C4-2B (cell line): ENCODE results near the gene PLD5.

ENCODE experiments used
- ZFX ChIP-seq: fragments of 450-650 bp; IDR thresholded peaks from 2 replicates; pipeline ENCODE4 v1.6.1; 2017
- TF ChIP-seq, protein P1 (sequence below): fragments of 450-650 bp; conservative IDR thresholded peaks from 2 replicates; pipeline ENCODE4 v1.5.1; 2017; ENCODE audit warnings: mild to moderate bottlenecking

DNA sequence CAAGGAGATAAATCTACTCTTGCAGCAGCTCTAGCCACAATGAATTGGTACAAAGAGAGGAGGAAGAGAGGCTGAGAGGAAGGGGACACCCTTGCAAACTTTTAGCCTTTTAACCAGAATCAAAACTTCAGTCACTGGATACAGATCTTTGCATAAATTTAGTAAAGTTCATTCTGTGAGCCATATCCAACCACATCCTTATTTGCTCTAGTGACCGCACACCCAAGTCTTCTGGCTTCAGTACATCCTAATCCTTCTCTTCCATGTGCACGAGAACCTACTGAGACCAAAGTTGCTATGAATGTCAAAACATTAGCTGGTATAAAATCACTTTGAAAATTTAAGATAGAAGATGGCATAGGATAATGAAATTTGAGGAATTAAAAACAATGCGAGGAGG is 21.9 kb upstream of the PLD5 start:
- TF ChIP-seq, protein P1, sequence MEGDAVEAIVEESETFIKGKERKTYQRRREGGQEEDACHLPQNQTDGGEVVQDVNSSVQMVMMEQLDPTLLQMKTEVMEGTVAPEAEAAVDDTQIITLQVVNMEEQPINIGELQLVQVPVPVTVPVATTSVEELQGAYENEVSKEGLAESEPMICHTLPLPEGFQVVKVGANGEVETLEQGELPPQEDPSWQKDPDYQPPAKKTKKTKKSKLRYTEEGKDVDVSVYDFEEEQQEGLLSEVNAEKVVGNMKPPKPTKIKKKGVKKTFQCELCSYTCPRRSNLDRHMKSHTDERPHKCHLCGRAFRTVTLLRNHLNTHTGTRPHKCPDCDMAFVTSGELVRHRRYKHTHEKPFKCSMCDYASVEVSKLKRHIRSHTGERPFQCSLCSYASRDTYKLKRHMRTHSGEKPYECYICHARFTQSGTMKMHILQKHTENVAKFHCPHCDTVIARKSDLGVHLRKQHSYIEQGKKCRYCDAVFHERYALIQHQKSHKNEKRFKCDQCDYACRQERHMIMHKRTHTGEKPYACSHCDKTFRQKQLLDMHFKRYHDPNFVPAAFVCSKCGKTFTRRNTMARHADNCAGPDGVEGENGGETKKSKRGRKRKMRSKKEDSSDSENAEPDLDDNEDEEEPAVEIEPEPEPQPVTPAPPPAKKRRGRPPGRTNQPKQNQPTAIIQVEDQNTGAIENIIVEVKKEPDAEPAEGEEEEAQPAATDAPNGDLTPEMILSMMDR: no peak
- no peak for TF ChIP-seq ZFX
